LNCaP clone FGC (cell line): ENCODE measurements around the gene GLYR1.

ENCODE experiments used
- DNase-seq: peaks from one replicate; pipeline ENCODE4 v3.0.0-alpha.2; 2011; ENCODE audit warnings: low read depth
- H3K4me3 ChIP-seq: 2 replicates; pipeline ENCODE4 v1.5.1; 2011; ENCODE audit warnings: mild to moderate bottlenecking, low read depth, low read length, control low read depth
- TF ChIP-seq, protein P1 (sequence below): IDR thresholded peaks from 2 replicates; pipeline ENCODE4 v1.5.1; 2012; ENCODE audit warnings: mild to moderate bottlenecking; ENCODE audit not compliant: control insufficient read depth, insufficient read depth; ENCODE audit errors: extremely low read depth

GLYR1 gene

DNA sequence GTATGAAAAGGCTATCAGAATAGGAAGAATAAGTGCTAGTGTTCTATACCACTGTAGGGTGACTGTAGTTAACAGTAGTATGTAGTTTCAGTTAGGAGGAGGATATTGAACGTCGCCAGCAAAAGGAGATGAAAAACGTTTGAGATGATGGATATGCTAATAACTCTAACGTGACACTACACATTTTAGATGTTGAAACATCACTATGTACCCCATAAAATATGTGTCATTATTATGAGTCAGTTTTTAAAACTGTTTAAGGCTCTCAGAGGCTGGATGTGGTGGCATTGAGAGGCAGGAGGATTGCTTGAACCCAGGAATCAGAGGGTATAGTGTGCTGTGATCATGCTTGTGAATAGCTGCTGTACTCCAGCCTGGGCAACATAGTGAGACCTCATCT is 32.0 kb upstream of the GLYR1 start:
- TF ChIP-seq, protein P1, sequence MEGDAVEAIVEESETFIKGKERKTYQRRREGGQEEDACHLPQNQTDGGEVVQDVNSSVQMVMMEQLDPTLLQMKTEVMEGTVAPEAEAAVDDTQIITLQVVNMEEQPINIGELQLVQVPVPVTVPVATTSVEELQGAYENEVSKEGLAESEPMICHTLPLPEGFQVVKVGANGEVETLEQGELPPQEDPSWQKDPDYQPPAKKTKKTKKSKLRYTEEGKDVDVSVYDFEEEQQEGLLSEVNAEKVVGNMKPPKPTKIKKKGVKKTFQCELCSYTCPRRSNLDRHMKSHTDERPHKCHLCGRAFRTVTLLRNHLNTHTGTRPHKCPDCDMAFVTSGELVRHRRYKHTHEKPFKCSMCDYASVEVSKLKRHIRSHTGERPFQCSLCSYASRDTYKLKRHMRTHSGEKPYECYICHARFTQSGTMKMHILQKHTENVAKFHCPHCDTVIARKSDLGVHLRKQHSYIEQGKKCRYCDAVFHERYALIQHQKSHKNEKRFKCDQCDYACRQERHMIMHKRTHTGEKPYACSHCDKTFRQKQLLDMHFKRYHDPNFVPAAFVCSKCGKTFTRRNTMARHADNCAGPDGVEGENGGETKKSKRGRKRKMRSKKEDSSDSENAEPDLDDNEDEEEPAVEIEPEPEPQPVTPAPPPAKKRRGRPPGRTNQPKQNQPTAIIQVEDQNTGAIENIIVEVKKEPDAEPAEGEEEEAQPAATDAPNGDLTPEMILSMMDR: no peak
- DNase-seq: no peak
- no peak overlapping the region for H3K4me3 ChIP-seq

DNA sequence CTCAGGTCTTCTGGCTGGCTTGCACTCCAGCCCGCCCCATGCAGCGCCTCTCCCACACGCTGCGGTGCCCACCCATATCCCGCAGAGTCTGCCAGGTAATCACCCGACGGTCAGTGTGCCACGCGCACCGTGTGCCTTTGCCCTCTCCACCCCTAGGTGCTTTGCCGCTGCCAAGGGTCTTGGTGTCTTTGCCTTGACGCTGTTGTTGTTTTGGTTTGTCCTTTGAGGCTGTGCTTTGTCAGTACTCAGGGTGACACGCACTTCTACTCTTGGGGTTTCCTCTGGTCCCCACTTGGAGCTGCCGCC is 30.2 kb upstream of the GLYR1 start:
- no peak overlapping the region for H3K4me3 ChIP-seq
- TF ChIP-seq, protein P1: no peak
- DNase-seq: no peak

DNA sequence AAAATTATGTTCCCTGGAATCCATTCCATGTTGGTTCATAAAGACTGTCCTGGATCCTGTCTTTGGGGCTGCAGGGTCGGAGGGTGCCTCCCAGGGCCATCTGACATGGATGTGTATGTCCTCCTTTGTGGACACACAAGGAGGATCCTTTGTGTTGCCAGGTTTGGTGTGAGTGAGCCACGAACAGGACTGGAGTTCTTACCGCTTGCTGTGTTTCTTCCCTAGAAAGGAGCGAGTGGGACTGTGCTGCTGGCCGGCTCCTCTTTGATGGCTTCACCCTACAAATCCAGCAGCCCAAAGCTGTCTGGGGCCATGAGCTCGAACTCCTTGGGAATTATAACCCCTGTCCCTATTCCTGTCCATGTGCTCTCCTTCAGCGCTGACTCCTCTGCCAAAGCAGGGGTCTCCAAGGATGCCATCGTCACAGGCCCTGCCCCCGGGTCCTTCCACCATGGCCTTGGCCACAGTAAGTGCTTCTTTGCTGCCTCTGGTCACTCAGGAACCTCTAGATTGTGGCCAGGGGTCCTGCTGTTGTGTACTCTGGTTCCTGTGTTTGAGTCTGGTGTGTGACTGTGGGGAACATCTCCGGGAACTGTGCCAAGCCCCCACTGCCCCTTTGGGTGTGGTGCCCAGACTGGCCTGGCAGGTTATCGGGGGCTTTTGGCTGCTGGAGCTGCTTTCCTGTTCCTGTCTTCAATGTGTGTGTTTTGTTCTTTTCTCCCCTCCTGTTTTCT is 29.7 kb upstream of the GLYR1 start:
- no peak overlapping the region for H3K4me3 ChIP-seq
- TF ChIP-seq, protein P1: no peak
- DNase-seq: no peak

DNA sequence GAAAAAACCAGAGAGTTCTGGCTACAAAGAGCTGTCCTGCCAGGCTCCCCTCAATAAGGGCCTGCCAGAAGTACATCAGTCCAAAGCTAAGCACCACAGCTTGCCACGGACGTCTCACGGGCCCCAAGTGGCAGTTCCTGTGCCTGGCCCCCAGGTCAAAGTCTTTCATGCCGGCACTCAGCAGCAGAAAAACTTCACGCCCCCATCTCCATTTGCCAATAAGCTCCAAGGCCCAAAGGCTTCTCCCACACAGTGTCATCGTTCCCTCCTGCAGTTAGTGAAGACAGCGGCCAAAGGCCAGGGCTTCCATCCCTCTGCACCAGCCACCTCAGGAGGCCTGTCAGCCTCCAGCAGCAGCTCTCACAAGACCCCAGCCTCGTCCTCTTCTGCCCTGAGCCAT is 27.6 kb upstream of the GLYR1 start:
- TF ChIP-seq, protein P1: no peak
- no peak for DNase-seq

DNA sequence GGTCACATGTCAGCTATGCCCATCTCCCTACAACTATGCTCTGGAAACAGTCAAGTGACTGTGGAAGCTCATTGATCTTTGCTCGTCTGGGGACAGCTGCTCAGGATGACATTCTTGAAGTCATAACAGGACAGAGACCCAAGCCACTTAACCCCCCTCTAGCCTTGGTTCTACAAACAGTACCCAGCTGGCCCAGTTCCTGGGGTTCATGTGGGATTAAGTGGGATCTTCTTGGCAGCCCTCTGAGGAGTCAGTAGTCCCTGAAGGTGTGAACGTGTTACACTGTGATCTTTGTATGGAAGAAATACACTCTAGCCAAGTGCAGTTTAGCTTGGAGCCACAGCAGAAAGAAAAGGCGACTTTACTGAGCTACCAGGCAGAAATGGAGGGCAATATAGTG is 26.0 kb upstream of the GLYR1 start:
- H3K4me3 ChIP-seq: no peak overlapping the region
- TF ChIP-seq, protein P1: no peak
- DNase-seq: no peak

More for the DNA sequence above, 27.6 kb upstream of the GLYR1 start:
- no peak overlapping the region for H3K4me3 ChIP-seq

DNA sequence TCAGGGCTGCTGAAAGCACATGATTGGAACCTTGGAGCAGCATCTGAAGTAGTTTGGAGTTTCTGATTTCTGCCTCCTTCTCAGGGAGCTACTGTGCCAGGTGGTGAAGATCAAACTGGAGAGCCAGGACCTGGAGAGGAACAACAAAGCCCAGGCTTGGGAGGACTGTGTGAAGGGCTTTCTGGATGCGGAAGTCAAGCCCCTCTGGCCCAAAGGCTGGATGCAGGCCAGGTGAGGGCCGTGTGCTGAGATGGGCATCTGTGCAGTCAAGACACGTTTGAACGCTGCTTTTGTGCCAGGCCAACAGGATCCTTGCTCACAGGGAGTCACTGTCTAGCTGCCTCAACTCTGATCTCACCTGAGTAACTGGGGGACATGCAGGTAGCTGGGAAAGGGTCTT is 24.0 kb upstream of the GLYR1 start:
- H3K4me3 ChIP-seq: no peak overlapping the region
- TF ChIP-seq, protein P1: no peak
- no peak for DNase-seq

DNA sequence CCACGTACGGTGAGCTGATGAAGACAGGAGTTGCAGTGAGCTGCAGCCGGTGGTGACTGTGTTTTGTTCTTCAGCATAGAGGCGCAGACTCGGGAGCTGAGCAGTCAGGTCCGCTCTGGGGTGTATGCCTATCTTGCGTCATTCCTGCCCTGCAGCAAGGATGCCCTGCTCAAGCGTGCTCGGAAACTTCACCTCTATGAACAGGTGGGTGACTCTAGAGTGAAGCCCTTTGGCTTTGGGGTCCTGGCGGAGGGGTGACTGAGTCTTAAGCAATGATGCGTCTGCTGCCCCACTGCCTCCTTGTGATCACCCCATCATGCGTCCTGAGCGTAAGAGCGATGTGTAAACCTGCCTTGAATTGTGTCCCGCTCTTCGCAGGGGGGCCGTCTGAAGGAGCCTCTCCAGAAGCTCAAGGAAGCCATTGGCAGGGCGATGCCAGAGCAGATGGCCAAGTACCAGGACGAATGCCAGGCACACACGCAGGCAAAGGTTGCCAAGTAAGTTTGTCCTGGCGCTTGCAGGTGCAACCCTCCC is 23.1 kb upstream of the GLYR1 start:
- H3K4me3 ChIP-seq: no peak overlapping the region
- DNase-seq: peak; percentile 67
- TF ChIP-seq, protein P1: no peak
